Endodermal cell (in vitro differentiated cells): ENCODE data around the gene VAMP4. TPM values are rescaled to one million over a fixed set of nuclear protein-coding genes. Genes with fewer than 3 reads are reported as not detected.

Experiments used
- DNase-seq: peaks from one replicate; pipeline ENCODE4 v3.0.0-alpha.2; 2017
- H3K27ac ChIP-seq: 2 replicates; pipeline ENCODE4 v1.5.1; 2013; ENCODE audit warnings: mild to moderate bottlenecking, low read depth, low read length, moderate library complexity
- H3K27me3 ChIP-seq: 2 replicates; pipeline ENCODE4 v1.6.1; 2013; ENCODE audit warnings: mild to moderate bottlenecking, low read length, moderate library complexity; ENCODE audit not compliant: insufficient read depth, control insufficient read depth, poor library complexity, severe bottlenecking
- H3K36me3 ChIP-seq: 2 replicates; pipeline ENCODE4 v1.7.0; 2013; ENCODE audit warnings: mild to moderate bottlenecking, low read length, moderate library complexity; ENCODE audit not compliant: control insufficient read depth, insufficient read depth
- H3K4me1 ChIP-seq: one replicate; pipeline ENCODE4 v1.7.0; 2013; ENCODE audit warnings: low read length; ENCODE audit not compliant: control insufficient read depth, insufficient read depth
- H3K4me3 ChIP-seq: 2 replicates; pipeline ENCODE4 v1.5.1; 2013; ENCODE audit warnings: mild to moderate bottlenecking, low read length, moderate library complexity
- H3K9ac ChIP-seq: 2 replicates; pipeline ENCODE4 v1.6.1; 2013; ENCODE audit warnings: mild to moderate bottlenecking, low read length, moderate library complexity; ENCODE audit not compliant: poor library complexity, severe bottlenecking; ENCODE audit errors: extremely low read depth
- H3K9me3 ChIP-seq: 2 replicates; pipeline ENCODE4 v1.6.1; 2013; ENCODE audit warnings: mild to moderate bottlenecking, low read length, moderate library complexity; ENCODE audit not compliant: control insufficient read depth
- H3K27ac Mint-ChIP-seq: 2 replicates; pipeline ENCODE4 v1.8.0; 2020; ENCODE audit warnings: mixed read lengths
- H3K27me3 Mint-ChIP-seq: 2 replicates; pipeline ENCODE4 v1.8.0; 2021; ENCODE audit warnings: mild to moderate bottlenecking, mixed read lengths; ENCODE audit not compliant: insufficient read depth
- H3K36me3 Mint-ChIP-seq: 2 replicates; pipeline ENCODE4 v1.8.0; 2020; ENCODE audit warnings: low read depth, mixed read lengths
- H3K4me1 Mint-ChIP-seq: 2 replicates; pipeline ENCODE4 v1.8.0; 2020; ENCODE audit warnings: mixed read lengths
- H3K4me3 Mint-ChIP-seq: 2 replicates; pipeline ENCODE4 v1.8.0; 2020; ENCODE audit warnings: mild to moderate bottlenecking, moderate library complexity, mixed read lengths
- H3K9me3 Mint-ChIP-seq: 2 replicates; pipeline ENCODE4 v1.8.0; 2020; ENCODE audit warnings: mild to moderate bottlenecking, mixed read lengths
- CTCF ChIP-seq: fragments of 200-600 bp; sonication (generic); conservative IDR thresholded peaks from 2 replicates; pipeline ENCODE4 v1.5.0; 2021; ENCODE audit warnings: antibody characterized with exemption, mild to moderate bottlenecking
- WGBS, 2 experiments: methylation state at CpG; one replicate each; pipeline versions ENCODE4 v1.1.5 to v1.1.7; 2013; ENCODE audit warnings: missing lambda C conversion rate in 2 of 2, mixed read lengths in 1 of 2; ENCODE audit not compliant: insufficient coverage in 1 of 2, insufficient read length in 1 of 2; 5-methylcytosine and 5-hydroxymethylcytosine counted together
- total RNA-seq, 2 donors: library from RNA; stranded (reverse); fragmentation: NEBNext Ultra II Directional in 1 of 2; extraction: Animal tissue kit (Norgen Biotek cat#: 25700) in 1 of 2; gene quantifications; 2 replicates in 1 of 2; 3 replicates in 1 of 2; pipeline ENCODE4 v1.2.1, GENCODE V29; 2021

The VAMP4 gene
- total RNA-seq, 2 donors from 2014 or later, result 6.2 to 6.9 TPM

GRCh38 chr1:171715813-171716251 lies 26.0 kb downstream of the VAMP4 start:
- TF ChIP-seq CTCF, result peak; percentile 68
- peaks cover under 1% of the 10 kb centered on the region for H3K9me3 Mint-ChIP-seq
- Histone ChIP-seq H3K27me3 (no peaks in the 10 kb centered on the region), H3K9ac (no peak overlapping the region), H3K4me3 (no peak overlapping the region), H3K27ac (no peak overlapping the region), H3K36me3 (no peaks in the 10 kb centered on the region), H3K4me1 (no peaks in the 10 kb centered on the region), H3K9me3 (no peaks in the 10 kb centered on the region)
- H3K27me3 Mint-ChIP-seq, result no peaks in the 10 kb centered on the region
- no peak overlapping the region for H3K4me3 Mint-ChIP-seq
- DNase-seq, result no peak
- no peak overlapping the region for H3K27ac Mint-ChIP-seq
- WGBS, 2 experiments, result 93 to 94% methylated on average over 2 to 3 of the region's 3 CpGs
- no peaks in the 10 kb centered on the region for H3K4me1 Mint-ChIP-seq
- no peaks in the 10 kb centered on the region for H3K36me3 Mint-ChIP-seq

- H3K27me3 Mint-ChIP-seq, result no peaks in the 10 kb centered on the region
- 86% methylated on average over 1 of the region's 1 CpG; no CpG with 5 or more reads in 1 of the 2 experiments for WGBS, 2 experiments
Observed at GRCh38 chr1:171712341-171712740, 29.5 kb downstream of the VAMP4 start.

GRCh38 chr1:171711643-171712042 lies 30.2 kb downstream of the VAMP4 start:
- no peak overlapping the region for H3K4me3 Mint-ChIP-seq
- no peak overlapping the region for H3K27ac Mint-ChIP-seq
- Histone ChIP-seq H3K27me3 (no peaks in the 10 kb centered on the region), H3K9me3 (no peaks in the 10 kb centered on the region), H3K4me1 (no peaks in the 10 kb centered on the region), H3K9ac (no peak overlapping the region), H3K36me3 (no peaks in the 10 kb centered on the region), H3K4me3 (no peak overlapping the region), H3K27ac (no peak overlapping the region)
- H3K36me3 Mint-ChIP-seq, result no peaks in the 10 kb centered on the region
- H3K27me3 Mint-ChIP-seq, result no peaks in the 10 kb centered on the region
- H3K9me3 Mint-ChIP-seq, result no peaks in the 10 kb centered on the region
- no peak for DNase-seq
- 81 to 91% methylated on average over 1 to 4 of the region's 4 CpGs for WGBS, 2 experiments
- no peaks in the 10 kb centered on the region for H3K4me1 Mint-ChIP-seq
- no peak for TF ChIP-seq CTCF

More at GRCh38 chr1:171712341-171712740, 29.5 kb downstream of the VAMP4 start:
- no peaks in the 10 kb centered on the region for H3K36me3 Mint-ChIP-seq
- Histone ChIP-seq H3K27me3 (no peaks in the 10 kb centered on the region), H3K36me3 (no peaks in the 10 kb centered on the region), H3K9ac (no peak overlapping the region), H3K27ac (no peak overlapping the region), H3K4me3 (no peak overlapping the region), H3K4me1 (no peaks in the 10 kb centered on the region), H3K9me3 (no peaks in the 10 kb centered on the region)
- H3K27ac Mint-ChIP-seq, result no peak overlapping the region
- H3K4me1 Mint-ChIP-seq, result no peaks in the 10 kb centered on the region
- DNase-seq, result no peak
- no peaks in the 10 kb centered on the region for H3K9me3 Mint-ChIP-seq
- no peak overlapping the region for H3K4me3 Mint-ChIP-seq
- no peak for TF ChIP-seq CTCF
